H9 (cell line): ENCODE data around the gene CACNA1I. TPM values are rescaled to one million over a fixed set of nuclear protein-coding genes. Genes with fewer than 3 reads are reported as not detected.
A peak's percentile ranks its signal among the peaks of the same experiment; 100 is the strongest.

Source experiments
- DNase-seq: peaks from one replicate; pipeline ENCODE4 v3.0.0-alpha.2; 2017
- H2AFZ ChIP-seq: one replicate; pipeline ENCODE4 v1.6.1; 2013; ENCODE audit warnings: mild to moderate bottlenecking, low read length, control low read depth, moderate library complexity
- H2AK5ac ChIP-seq: 2 replicates; pipeline ENCODE4 v1.6.1; 2013; ENCODE audit warnings: low read length, control low read depth, mixed read lengths; ENCODE audit not compliant: insufficient read length
- H2BK120ac ChIP-seq: one replicate; pipeline ENCODE4 v1.6.1; 2013; ENCODE audit warnings: low read depth, mild to moderate bottlenecking, low read length, control low read depth, inconsistent platforms; ENCODE audit not compliant: poor library complexity, severe bottlenecking
- H2BK12ac ChIP-seq: 2 replicates; pipeline ENCODE4 v1.6.1; 2013; ENCODE audit warnings: low read length, control low read depth, mixed read lengths, low read depth; ENCODE audit not compliant: insufficient read length
- H2BK15ac ChIP-seq: 2 replicates; pipeline ENCODE4 v1.6.1; 2013; ENCODE audit warnings: low read depth, low read length, control low read depth
- H2BK20ac ChIP-seq: one replicate; pipeline ENCODE4 v1.6.1; 2013; ENCODE audit warnings: low read depth, mild to moderate bottlenecking, low read length, control low read depth, inconsistent platforms; ENCODE audit not compliant: poor library complexity, severe bottlenecking
- H2BK5ac ChIP-seq: 2 replicates; pipeline ENCODE4 v1.6.1; 2013; ENCODE audit warnings: low read length, control low read depth, mixed read lengths; ENCODE audit not compliant: insufficient read length
- H3K14ac ChIP-seq: 2 replicates; pipeline ENCODE4 v1.6.1; 2013; ENCODE audit warnings: low read length, control low read depth; ENCODE audit not compliant: insufficient read depth
- H3K18ac ChIP-seq: 2 replicates; pipeline ENCODE4 v1.6.1; 2013; ENCODE audit warnings: low read depth, mild to moderate bottlenecking, mixed read lengths, low read length, control low read depth; ENCODE audit not compliant: insufficient read length
- H3K23ac ChIP-seq: 2 replicates; pipeline ENCODE4 v1.6.1; 2013; ENCODE audit warnings: low read length, control low read depth, mixed read lengths, low read depth; ENCODE audit not compliant: insufficient read length
- H3K23me2 ChIP-seq: 2 replicates; pipeline ENCODE4 v1.6.1; 2013; ENCODE audit warnings: low read depth, mild to moderate bottlenecking, mixed read lengths, low read length, control low read depth; ENCODE audit not compliant: insufficient read length, poor library complexity, severe bottlenecking
- H3K27ac ChIP-seq: 2 replicates; pipeline ENCODE4 v1.5.1; 2013; ENCODE audit warnings: low read length, control low read depth, mixed read lengths, low read depth; ENCODE audit not compliant: insufficient read length
- H3K27me3 ChIP-seq: 2 replicates; pipeline ENCODE4 v1.6.1; 2013; ENCODE audit warnings: low read length, control low read depth, inconsistent platforms; ENCODE audit not compliant: insufficient read depth
- H3K4ac ChIP-seq: 2 replicates; pipeline ENCODE4 v1.6.1; 2013; ENCODE audit warnings: low read depth, mild to moderate bottlenecking, control low read depth, inconsistent platforms, low read length, moderate library complexity
- H3K4me1 ChIP-seq: 2 replicates; pipeline ENCODE4 v1.6.1; 2013; ENCODE audit warnings: low read length, control low read depth, inconsistent platforms; ENCODE audit not compliant: insufficient read depth
- H3K4me2 ChIP-seq: 2 replicates; pipeline ENCODE4 v1.6.1; 2013; ENCODE audit warnings: low read length, control low read depth, mixed read lengths; ENCODE audit not compliant: insufficient read length, insufficient read depth
- H3K56ac ChIP-seq: 2 replicates; pipeline ENCODE4 v1.6.1; 2013; ENCODE audit warnings: low read depth, mild to moderate bottlenecking, mixed read lengths, low read length, control low read depth; ENCODE audit not compliant: insufficient read length
- H3K79me1 ChIP-seq: 2 replicates; pipeline ENCODE4 v1.6.1; 2013; ENCODE audit warnings: low read depth, mild to moderate bottlenecking, moderate library complexity, low read length, control low read depth, inconsistent platforms; ENCODE audit not compliant: insufficient read depth, poor library complexity, severe bottlenecking
- H3K79me2 ChIP-seq: 2 replicates; pipeline ENCODE4 v1.6.1; 2013; ENCODE audit warnings: low read length, control low read depth, inconsistent platforms; ENCODE audit not compliant: insufficient read depth
- H3K9ac ChIP-seq: 2 replicates; pipeline ENCODE4 v1.6.1; 2013; ENCODE audit warnings: low read length, control low read depth, mixed read lengths; ENCODE audit not compliant: insufficient read length; ENCODE audit errors: extremely low read depth
- H3K9me3 ChIP-seq: one replicate; pipeline ENCODE4 v1.6.1; 2013; ENCODE audit warnings: low read depth, low read length, inconsistent platforms; ENCODE audit not compliant: control insufficient read depth
- H3T11ph ChIP-seq: one replicate; pipeline ENCODE4 v1.6.1; 2013; ENCODE audit warnings: mild to moderate bottlenecking, low read length, control low read depth, inconsistent platforms
- H4K20me1 ChIP-seq: one replicate; pipeline ENCODE4 v1.6.1; 2013; ENCODE audit not compliant: control insufficient read depth, insufficient read length, insufficient read depth
- H4K5ac ChIP-seq: 2 replicates; pipeline ENCODE4 v1.6.1; 2013; ENCODE audit warnings: low read depth, mild to moderate bottlenecking, mixed read lengths, low read length, control low read depth; ENCODE audit not compliant: insufficient read length
- H4K8ac ChIP-seq: replicated peaks from 2 replicates; pipeline ENCODE4 v1.6.1; 2013; ENCODE audit warnings: low read length, control low read depth, mixed read lengths, low read depth; ENCODE audit not compliant: insufficient read length
- H4K91ac ChIP-seq: 2 replicates; pipeline ENCODE4 v1.6.1; 2013; ENCODE audit warnings: low read depth, mild to moderate bottlenecking, moderate library complexity, mixed read lengths, low read length, control low read depth; ENCODE audit not compliant: insufficient read length
- H3K27ac Mint-ChIP-seq, 3 experiments: 2 replicates in 2 of 3; 3 replicates in 1 of 3; pipeline ENCODE4 v1.8.0; 2020 to 2021; ENCODE audit warnings: mixed read lengths in 3 of 3, mild to moderate bottlenecking in 1 of 3, moderate library complexity in 1 of 3
- H3K27me3 Mint-ChIP-seq: 2 replicates; pipeline ENCODE4 v1.8.0; 2021; ENCODE audit warnings: low read depth, mild to moderate bottlenecking, moderate library complexity, mixed read lengths
- H3K36me3 Mint-ChIP-seq, 3 experiments: 2 replicates in 2 of 3; 3 replicates in 1 of 3; pipeline ENCODE4 v1.8.0; 2020 to 2021; ENCODE audit warnings: low read depth in 3 of 3, mixed read lengths in 3 of 3; ENCODE audit not compliant: insufficient read depth in 1 of 3
- H3K4me1 Mint-ChIP-seq, 2 experiments: 2 replicates each; pipeline ENCODE4 v1.8.0; 2020; ENCODE audit warnings: mixed read lengths in 2 of 2
- H3K4me3 Mint-ChIP-seq, 2 experiments: 2 replicates in 1 of 2; 3 replicates in 1 of 2; pipeline ENCODE4 v1.8.0; 2020 to 2021; ENCODE audit warnings: mild to moderate bottlenecking in 2 of 2, mixed read lengths in 2 of 2, moderate library complexity in 1 of 2
- H3K9me3 Mint-ChIP-seq, 2 experiments: 2 replicates in 1 of 2; 3 replicates in 1 of 2; pipeline ENCODE4 v1.8.0; 2020; ENCODE audit warnings: mild to moderate bottlenecking in 2 of 2, mixed read lengths in 2 of 2, moderate library complexity in 1 of 2
- WGBS: extraction: QIAGEN DNeasy Blood & Tissue Kit; methylation state at CpG from one replicate; pipeline ENCODE4 v1.1.7; 2013; ENCODE audit warnings: missing lambda C conversion rate, low lambda C conversion rate, mixed read lengths; ENCODE audit not compliant: insufficient read length; ENCODE audit errors: extremely low coverage; 5-methylcytosine and 5-hydroxymethylcytosine counted together
- total RNA-seq: library from RNA; stranded (reverse); gene quantifications from 2 replicates; pipeline ENCODE4 v1.2.1, GENCODE V29; 2021
- TF ChIP-seq, protein P1 (sequence below): fragments of 200-600 bp; sonication (generic); conservative IDR thresholded peaks from 3 replicates; pipeline ENCODE4 v1.8.0; 2021; ENCODE audit warnings: antibody characterized with exemption, mild to moderate bottlenecking

CACNA1I gene
- total RNA-seq, 1 experiment from 2014 or later, result 0.50 TPM

DNA sequence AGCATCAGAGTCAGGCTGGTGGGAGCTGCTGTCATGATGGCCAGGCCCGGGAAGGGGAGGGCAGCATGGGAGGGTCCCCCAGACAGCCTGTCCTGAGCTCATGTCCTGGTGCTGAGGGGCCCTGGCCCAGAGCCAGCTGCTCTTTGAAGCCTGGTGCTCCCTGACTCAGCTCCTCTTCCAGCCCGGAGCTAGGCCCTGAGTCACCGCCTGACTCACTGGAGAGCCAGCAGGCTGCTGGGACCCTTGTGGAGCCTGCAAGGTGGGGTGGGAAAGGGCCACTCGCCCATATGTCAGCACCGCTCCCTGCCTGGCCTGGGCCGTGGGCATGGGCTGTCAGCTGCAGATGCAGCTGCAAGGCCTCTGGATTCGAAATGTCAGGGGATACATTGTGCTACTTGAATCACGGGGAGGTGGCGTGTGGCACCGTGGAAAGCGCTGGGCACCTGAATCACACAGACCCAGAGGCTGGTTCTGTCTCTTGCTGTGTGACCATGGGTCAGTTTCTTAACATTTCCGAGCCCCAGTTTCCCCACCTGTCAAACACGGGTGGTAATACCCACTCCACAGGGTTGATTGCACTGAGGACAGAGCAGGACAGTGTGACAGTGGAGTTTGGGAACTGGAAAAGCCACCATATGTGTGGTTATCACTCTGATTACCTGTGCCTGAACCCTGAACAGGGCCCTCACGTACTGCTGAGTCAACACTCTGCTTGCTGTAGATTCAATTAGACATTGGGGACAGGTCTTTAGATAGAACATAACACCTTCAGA, 4.4 kb downstream of the CACNA1I start:
- Mint-ChIP-seq H3K4me3 (no peak overlapping the region), H3K27ac (peak overlapping the region in 1 of 3 experiments; percentile 75; a peak in 1 of 7 replicates)

More for the DNA sequence above, 4.4 kb downstream of the CACNA1I start:
- Histone ChIP-seq H3K23me2 (no peaks in the 10 kb centered on the region), H3T11ph (no peak overlapping the region), H3K23ac (no peak overlapping the region), H3K4me1 (no peaks in the 10 kb centered on the region), H2AFZ (no peak overlapping the region), H2BK20ac (no peak overlapping the region), H2BK5ac (no peak overlapping the region), H3K14ac (no peak overlapping the region), H3K18ac (no peak overlapping the region), H4K5ac (no peak overlapping the region), H4K91ac (no peak overlapping the region), H2AK5ac (no peak overlapping the region), H2BK12ac (no peak overlapping the region), H3K4me2 (no peak overlapping the region), H3K56ac (no peak overlapping the region), H3K9ac (no peak overlapping the region), H3K4ac (no peak overlapping the region), H3K27me3 (no peaks in the 10 kb centered on the region), H3K27ac (no peak overlapping the region), H2BK15ac (no peak overlapping the region), H4K20me1 (no peaks in the 10 kb centered on the region), H4K8ac (no peak overlapping the region), H2BK120ac (no peak overlapping the region), H3K9me3 (no peaks in the 10 kb centered on the region), H3K79me1 (no peaks in the 10 kb centered on the region), H3K79me2 (no peaks in the 10 kb centered on the region)
- WGBS, result no CpG with 5 or more reads among the region's 14 CpGs
- Mint-ChIP-seq H3K27me3 (peaks cover 24% of the 10 kb centered on the region), H3K36me3 (no peaks in the 10 kb centered on the region; a peak in 1 of 7 replicates), H3K9me3 (no peaks in the 10 kb centered on the region), H3K4me1 (peaks cover 3 to 12% of the 10 kb centered on the region in 2 experiments)
- TF ChIP-seq, protein P1, sequence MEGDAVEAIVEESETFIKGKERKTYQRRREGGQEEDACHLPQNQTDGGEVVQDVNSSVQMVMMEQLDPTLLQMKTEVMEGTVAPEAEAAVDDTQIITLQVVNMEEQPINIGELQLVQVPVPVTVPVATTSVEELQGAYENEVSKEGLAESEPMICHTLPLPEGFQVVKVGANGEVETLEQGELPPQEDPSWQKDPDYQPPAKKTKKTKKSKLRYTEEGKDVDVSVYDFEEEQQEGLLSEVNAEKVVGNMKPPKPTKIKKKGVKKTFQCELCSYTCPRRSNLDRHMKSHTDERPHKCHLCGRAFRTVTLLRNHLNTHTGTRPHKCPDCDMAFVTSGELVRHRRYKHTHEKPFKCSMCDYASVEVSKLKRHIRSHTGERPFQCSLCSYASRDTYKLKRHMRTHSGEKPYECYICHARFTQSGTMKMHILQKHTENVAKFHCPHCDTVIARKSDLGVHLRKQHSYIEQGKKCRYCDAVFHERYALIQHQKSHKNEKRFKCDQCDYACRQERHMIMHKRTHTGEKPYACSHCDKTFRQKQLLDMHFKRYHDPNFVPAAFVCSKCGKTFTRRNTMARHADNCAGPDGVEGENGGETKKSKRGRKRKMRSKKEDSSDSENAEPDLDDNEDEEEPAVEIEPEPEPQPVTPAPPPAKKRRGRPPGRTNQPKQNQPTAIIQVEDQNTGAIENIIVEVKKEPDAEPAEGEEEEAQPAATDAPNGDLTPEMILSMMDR, result no peak
- no peak for DNase-seq
